A549 (cell line): ENCODE results near the gene ASB5. TPM values are rescaled to one million over a fixed set of nuclear protein-coding genes. Genes with fewer than 3 reads are reported as not detected.
"Not testable (repeated sequence)": the region's sequence is repeated elsewhere in the genome, so short reads cannot be mapped to it uniquely, and the experiment has no call there.

Experiments
- ATAC-seq, 2 experiments: fragments of 200-7000 bp in 1 of 2; fragments of >200 bp in 1 of 2; cut with Nextera tagmentation in 1 of 2; cut with Tn5 transposase in 1 of 2; 3 replicates each; pipeline versions ENCODE4 v1.8.0 to v1.9.1; 2018 to 2020; ENCODE audit warnings: mild to moderate bottlenecking in 1 of 2, moderate library complexity in 1 of 2
- CTCF ChIA-PET: fragments of 300-600 bp; sonication (Branson Sonifier 250); formaldehyde crosslinking; extraction: SDS; loops from one replicate; lab custom pipeline; 2021; ENCODE audit warnings: antibody characterized with exemption, inconsistent platforms; lab: Yijun Ruan, JAX
- POLR2A ChIA-PET: fragments of 350-600 bp; formaldehyde crosslinking; extraction: SDS; loops from one replicate; lab custom pipeline; 2021; ENCODE audit warnings: antibody characterized with exemption, inconsistent platforms; lab: Yijun Ruan, JAX
- DNase-seq, 2 experiments: peaks; one replicate each; pipeline versions ENCODE4 v3.0.0 to v3.0.0-alpha.2; 2011 to 2016; ENCODE audit warnings: low read depth in 1 of 2, low spot score in 1 of 2
- FAIRE-seq: peaks from 2 replicates; lab custom pipeline; 2011; peaks lifted over from hg19 to GRCh38; lab: Jason Lieb, UNC
- H3K27ac ChIP-seq, 2 experiments: fragments of >200 bp; sonication (Bioruptor Twin); formaldehyde crosslinking; 3 replicates each; pipeline ENCODE4 v1.5.1; 2016 to 2017
- H3K4me1 ChIP-seq: fragments of >200 bp; sonication (Bioruptor Twin); formaldehyde crosslinking; 3 replicates; pipeline ENCODE4 v1.6.1; 2016
- H3K4me2 ChIP-seq: fragments of >200 bp; sonication (Bioruptor Twin); formaldehyde crosslinking; 3 replicates; pipeline ENCODE4 v1.6.1; 2016
- H3K4me3 ChIP-seq: fragments of >200 bp; sonication (Bioruptor Twin); formaldehyde crosslinking; 3 replicates; pipeline ENCODE4 v1.5.1; 2016
- H3K9me3 ChIP-seq: fragments of >200 bp; sonication (Bioruptor Twin); formaldehyde crosslinking; 3 replicates; pipeline ENCODE4 v1.6.1; 2016
- ATOH8 ChIP-seq: fragments of 250-450 bp; sonication (Bioruptor Pico); IDR thresholded peaks from 2 replicates; pipeline ENCODE4 v1.5.0; 2020; ENCODE audit warnings: low read depth, mild to moderate bottlenecking, moderate library complexity
- CHD2 ChIP-seq: fragments of 150-350 bp; IDR thresholded peaks from 2 replicates; pipeline ENCODE4 v1.6.1; 2014; ENCODE audit warnings: low read length; ENCODE audit not compliant: partially characterized antibody
- CTCF ChIP-seq: fragments of >200 bp; sonication (Bioruptor Twin); formaldehyde crosslinking; IDR thresholded peaks from 3 replicates; pipeline ENCODE4 v1.5.1; 2016
- ELK1 ChIP-seq: fragments of 150-350 bp; IDR thresholded peaks from 2 replicates; pipeline ENCODE4 v1.6.1; 2014; ENCODE audit warnings: low read depth, mild to moderate bottlenecking, low read length
- HEYL ChIP-seq: fragments of 250-450 bp; sonication (Bioruptor Pico); IDR thresholded peaks from 2 replicates; pipeline ENCODE4 v1.8.0; 2021; ENCODE audit warnings: mild to moderate bottlenecking, moderate library complexity
- HOXA7 ChIP-seq: fragments of 250-450 bp; sonication (Bioruptor Pico); IDR thresholded peaks from 2 replicates; pipeline ENCODE4 v1.5.0; 2020; ENCODE audit warnings: mild to moderate bottlenecking, moderate library complexity
- KDM1A ChIP-seq: fragments of 200-600 bp; sonication (generic); IDR thresholded peaks from 2 replicates; pipeline ENCODE4 v1.6.1; 2016; ENCODE audit warnings: low read depth, mild to moderate bottlenecking
- KDM5A ChIP-seq: fragments of 200-600 bp; sonication (generic); IDR thresholded peaks from 2 replicates; pipeline ENCODE4 v1.6.1; 2016; ENCODE audit warnings: antibody characterized with exemption, mild to moderate bottlenecking
- MAFK ChIP-seq: fragments of 450-650 bp; IDR thresholded peaks from 2 replicates; pipeline ENCODE4 v1.6.1; 2014; ENCODE audit not compliant: partially characterized antibody
- NR3C1 ChIP-seq: fragments of >200 bp; sonication (Bioruptor Twin); formaldehyde crosslinking; IDR thresholded peaks from 3 replicates; pipeline ENCODE4 v1.6.1; 2017
- RAD21 ChIP-seq, 2 experiments: fragments of >200 bp in 1 of 2; sonication (Bioruptor Twin) in 1 of 2; formaldehyde crosslinking in 1 of 2; IDR thresholded peaks in 1 of 2; conservative IDR thresholded peaks in 1 of 2; 2 replicates in 1 of 2; 3 replicates in 1 of 2; pipeline ENCODE4 v1.6.1; 2012 to 2018; ENCODE audit warnings: inconsistent platforms in 1 of 2
- RARB ChIP-seq: fragments of 250-450 bp; sonication (Bioruptor Pico); IDR thresholded peaks from 2 replicates; pipeline ENCODE4 v1.8.0; 2021; ENCODE audit warnings: mild to moderate bottlenecking, moderate library complexity
- REST ChIP-seq: fragments of 200-600 bp; sonication (generic); IDR thresholded peaks from 2 replicates; pipeline ENCODE4 v1.6.1; 2016; ENCODE audit warnings: antibody characterized with exemption, mild to moderate bottlenecking, moderate library complexity
- RFX5 ChIP-seq: fragments of 450-650 bp; IDR thresholded peaks from 2 replicates; pipeline ENCODE4 v1.7.1; 2014; ENCODE audit warnings: antibody characterized with exemption, mild to moderate bottlenecking, moderate library complexity
- SMC3 ChIP-seq: fragments of >200 bp; sonication (Bioruptor Twin); formaldehyde crosslinking; IDR thresholded peaks from 3 replicates; pipeline ENCODE4 v1.6.1; 2018; ENCODE audit warnings: inconsistent platforms
- SREBF2 ChIP-seq: fragments of 450-650 bp; IDR thresholded peaks from 2 replicates; pipeline ENCODE4 v1.6.1; 2014; ENCODE audit warnings: mild to moderate bottlenecking, moderate library complexity
- TP53 ChIP-seq: fragments of 250-450 bp; sonication (Bioruptor Pico); IDR thresholded peaks from 2 replicates; pipeline ENCODE4 v1.5.0; 2021; ENCODE audit warnings: mild to moderate bottlenecking, moderate library complexity
- ZC3H11A ChIP-seq: fragments of 450-650 bp; IDR thresholded peaks from 2 replicates; pipeline ENCODE4 v1.6.1; 2014; ENCODE audit warnings: antibody characterized with exemption, mild to moderate bottlenecking
- WGBS: methylation state at CpG from one replicate; pipeline ENCODE4 v1.1.6; 2017; ENCODE audit errors: missing lambda C conversion rate; 5-methylcytosine and 5-hydroxymethylcytosine counted together
- polyA plus RNA-seq, 4 experiments: library from polyadenylated mRNA; depleted of rRNA in 3 of 4; stranded (reverse); fragments of >200 nt; fragmentation: RNase III in 1 of 4; extraction: RNeasy Plus Mini Kit Qiagen cat#74134 plus additional on column Dnase treatment in 1 of 4; gene quantifications; 2 replicates in 3 of 4; 3 replicates in 1 of 4; pipeline ENCODE4 v1.2.3, GENCODE V29; 2011 to 2017

The ASB5 gene
- polyA plus RNA-seq, 2 of the 4 experiments (the other 2 are of a cell fraction): not detected

GRCh38 chr4:176279560-176279959 lies 10.5 kb upstream of the ASB5 start:
- H3K9me3 ChIP-seq, FAIRE-seq, POLR2A ChIA-PET, H3K4me3 ChIP-seq, H3K4me2 ChIP-seq, H3K27ac ChIP-seq, ATAC-seq, DNase-seq, H3K4me1 ChIP-seq: not testable (repeated sequence)
- 88% methylated on average over 1 of the region's 1 CpG for WGBS
- CTCF ChIA-PET: interaction anchor here (1.4 kb wide), 1 partner anchor 35 kb away, joined by 3 read pairs; no protein-coding TSS in a partner anchor

GRCh38 chr4:176277162-176277904 lies 8.3 kb upstream of the ASB5 start:
- FAIRE-seq (no peak), ATAC-seq (peak; percentile 93 to 97), DNase-seq (peak; percentile 55 to 56)
- Histone ChIP-seq H3K4me3 (no peak overlapping the region), H3K27ac (peak overlapping the region; percentile 29 to 34; a peak in 3 of 6 replicates), H3K9me3 (no peaks in the 10 kb centered on the region), H3K4me2 (peak overlapping the region; percentile 71), H3K4me1 (peaks cover 14% of the 10 kb centered on the region; the same call in 2 of the 3 replicates)
- TF ChIP-seq HEYL (CRISPR knock-in tag) (no peak), KDM5A (no peak), ELK1 (no peak), ATOH8 (CRISPR knock-in tag) (no peak), RARB (CRISPR knock-in tag) (no peak), RAD21 (conservative IDR thresholded peaks at IDR 0.05 in 1 of 2, IDR thresholded peaks at IDR 0.05 in 1 of 2) (peak; percentile 52 to 54), SMC3 (peak; percentile 62), CTCF (peak; percentile 45)
- 62% methylated on average over 13 of the region's 13 CpGs for WGBS
- CTCF ChIA-PET: interaction anchor here (0.6 to 3.1 kb wide), 14 partner anchors 9 to 222 kb away, joined by 3 to 20 read pairs (median 4); no protein-coding TSS in a partner anchor
- POLR2A ChIA-PET: interaction anchor here (0.6 to 0.9 kb wide), 3 partner anchors 12 to 205 kb away, joined by 3 to 5 read pairs (median 5); no protein-coding TSS in a partner anchor

- Histone ChIP-seq H3K9me3 (no peaks in the 10 kb centered on the region), H3K4me2 (no peak overlapping the region), H3K4me1 (peaks cover 20% of the 10 kb centered on the region; the same call in 2 of the 3 replicates), H3K27ac (peak overlapping the region in 1 of 2 experiments; percentile 34; a peak in 1 of 6 replicates), H3K4me3 (no peak overlapping the region)
- ATAC-seq (no peak), FAIRE-seq (no peak), DNase-seq (no peak)
- WGBS: 80% methylated on average over 8 of the region's 8 CpGs
- no peak for TF ChIP-seq SREBF2
- TF ChIP-seq RFX5: no peak
- no peak for TF ChIP-seq KDM5A
- no peak for TF ChIP-seq REST
- TF ChIP-seq ZC3H11A: no peak
- TF ChIP-seq KDM1A: no peak
- no peak for TF ChIP-seq CHD2
- TF ChIP-seq CTCF: no peak
- no peak for TF ChIP-seq NR3C1
- no peak for TF ChIP-seq MAFK
- no peak for TF ChIP-seq TP53 (CRISPR knock-in tag)
- no peak for TF ChIP-seq HOXA7 (CRISPR knock-in tag)
- ChIA-PET POLR2A (no interaction called here), CTCF (interaction anchor here (1.0 to 3.1 kb wide), 7 partner anchors 10 to 222 kb away, joined by 3 to 20 read pairs (median 4); no protein-coding TSS in a partner anchor)
Measured at GRCh38 chr4:176276710-176277109, 7.7 kb upstream of the ASB5 start.
